ENCODE measurements around the gene ZDHHC7.

The ZDHHC7 gene

GRCh38 chr16:85017633-85018032 lies 6.3 kb upstream of the ZDHHC7 start:
- TF ChIP-seq CTCF (IDR thresholded peaks at IDR 0.05; ENCODE audit: insufficient read depth, low read depth, low read length, missing control alignments), result no peak
- no peak for DNase-seq (ENCODE audit: low read depth)
- H3K4me3 ChIP-seq (ENCODE audit: low read length), result no peak overlapping the region

DNA sequence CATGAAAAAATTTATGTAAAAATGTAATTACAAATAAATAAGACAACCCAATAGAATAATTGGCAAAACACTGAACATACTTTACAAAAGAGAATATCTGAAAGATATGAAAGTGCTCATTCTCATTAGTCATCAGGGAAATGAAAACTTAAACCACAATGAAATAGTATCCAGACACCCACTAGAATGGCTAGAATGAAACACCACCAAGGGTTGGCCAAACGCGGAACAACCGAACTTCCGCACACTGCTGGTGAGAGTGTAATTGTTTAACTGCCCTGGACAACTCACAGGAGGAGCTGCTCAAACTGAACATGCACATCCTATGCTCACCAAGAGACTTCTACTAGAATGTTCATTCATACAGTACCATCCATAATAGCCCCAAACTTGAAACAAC lies 5.8 kb upstream of the ZDHHC7 start:
- H3K4me3 ChIP-seq (ENCODE audit: low read length), result no peak overlapping the region
- no peak for TF ChIP-seq CTCF (IDR thresholded peaks at IDR 0.05; ENCODE audit: insufficient read depth, low read depth, low read length, missing control alignments)
- DNase-seq (ENCODE audit: low read depth), result no peak

- H3K4me3 ChIP-seq (ENCODE audit: low read length), result no peak overlapping the region
- peak; percentile 49 for DNase-seq (ENCODE audit: low read depth)
- no peak for TF ChIP-seq CTCF (IDR thresholded peaks at IDR 0.05; ENCODE audit: insufficient read depth, low read depth, low read length, missing control alignments)
Measured at GRCh38 chr16:85015481-85016187, 4.3 kb upstream of the ZDHHC7 start.

GRCh38 chr16:85014311-85014710 lies 3.0 kb upstream of the ZDHHC7 start:
- DNase-seq (ENCODE audit: low read depth), result no peak
- no peak for TF ChIP-seq CTCF (IDR thresholded peaks at IDR 0.05; ENCODE audit: insufficient read depth, low read depth, low read length, missing control alignments)
- no peak overlapping the region for H3K4me3 ChIP-seq (ENCODE audit: low read length)

GRCh38 chr16:85011846-85012284 lies 530 bp upstream of the ZDHHC7 start:
- peak overlapping the region; percentile 91 for H3K4me3 ChIP-seq (ENCODE audit: low read length)
- TF ChIP-seq CTCF (IDR thresholded peaks at IDR 0.05; ENCODE audit: insufficient read depth, low read depth, low read length, missing control alignments), result no peak
- no peak for DNase-seq (ENCODE audit: low read depth)

DNA sequence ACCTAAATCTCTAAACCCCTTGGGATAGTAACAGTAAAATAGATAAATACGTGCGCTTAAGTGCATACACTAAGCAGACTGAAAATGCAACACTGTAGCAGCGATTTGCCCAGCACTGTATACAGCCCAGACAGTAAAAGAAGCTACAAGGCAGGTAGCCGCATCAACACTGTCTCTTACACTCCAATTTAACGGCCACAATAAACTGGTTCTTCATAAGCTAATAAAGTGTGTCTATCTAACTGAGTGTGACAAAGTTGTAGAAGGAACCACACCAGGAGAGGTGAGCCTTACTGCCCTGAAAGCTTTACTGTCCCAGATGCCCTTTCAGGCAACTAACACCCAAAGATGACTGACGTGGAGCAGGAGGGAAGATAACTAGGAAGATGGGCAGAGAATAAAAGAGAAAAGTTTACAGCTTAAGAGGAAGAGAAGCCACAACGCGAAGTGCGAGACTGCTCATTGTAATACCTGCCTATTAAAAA lies 847 bp downstream of the ZDHHC7 start:
- no peak for TF ChIP-seq CTCF (IDR thresholded peaks at IDR 0.05; ENCODE audit: insufficient read depth, low read depth, low read length, missing control alignments)
- no peak for DNase-seq (ENCODE audit: low read depth)
- peak overlapping the region; percentile 91 for H3K4me3 ChIP-seq (ENCODE audit: low read length)

DNA sequence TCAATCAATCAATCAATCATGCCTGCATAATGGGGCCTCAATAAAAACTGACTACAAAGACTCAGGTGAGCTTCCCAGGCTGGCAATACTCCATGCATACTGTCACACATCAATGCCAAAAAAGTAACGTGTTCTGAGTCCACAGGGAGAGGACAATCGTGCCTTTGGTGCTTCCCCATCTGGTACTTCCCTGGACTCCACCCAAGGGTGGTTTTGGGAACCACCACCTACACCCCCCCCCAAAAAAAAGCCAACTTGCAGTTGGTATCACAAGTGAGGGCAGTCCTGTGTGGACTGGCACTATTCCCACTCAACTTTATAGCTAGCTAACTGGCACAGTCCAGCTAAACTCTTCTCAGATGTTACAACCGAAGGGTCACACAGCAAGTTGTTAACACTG lies 3.1 kb downstream of the ZDHHC7 start:
- no peak for TF ChIP-seq CTCF (IDR thresholded peaks at IDR 0.05; ENCODE audit: insufficient read depth, low read depth, low read length, missing control alignments)
- H3K4me3 ChIP-seq (ENCODE audit: low read length), result no peak overlapping the region
- DNase-seq (ENCODE audit: low read depth), result no peak

Data from epithelial cell of esophagus (primary cell).